GM12891 (cell line): ENCODE measurements around the gene SMCO3.

Source experiments
- PAX5 ChIP-seq: IDR thresholded peaks from 2 replicates; pipeline ENCODE4 v1.6.1; 2011; ENCODE audit warnings: low read length, moderate library complexity, mild to moderate bottlenecking; ENCODE audit not compliant: insufficient read depth, severe bottlenecking
- POLR2A ChIP-seq: IDR thresholded peaks from 2 replicates; pipeline ENCODE4 v1.6.1; 2011; ENCODE audit warnings: low read depth, low read length, control low read depth
- POLR2AphosphoS5 ChIP-seq: IDR thresholded peaks from 2 replicates; pipeline ENCODE4 v1.6.1; 2011; ENCODE audit warnings: low read depth, low read length, control low read depth
- POU2F2 ChIP-seq: IDR thresholded peaks from 2 replicates; pipeline ENCODE4 v1.6.1; 2011; ENCODE audit warnings: low read depth, mild to moderate bottlenecking, control low read depth, low read length, moderate library complexity
- SPI1 ChIP-seq: IDR thresholded peaks from 2 replicates; pipeline ENCODE4 v1.6.1; 2011; ENCODE audit warnings: low read depth, low read length, control low read depth
- TAF1 ChIP-seq: IDR thresholded peaks from 2 replicates; pipeline ENCODE4 v1.6.1; 2011; ENCODE audit warnings: low read depth, low read length, control low read depth

DNA sequence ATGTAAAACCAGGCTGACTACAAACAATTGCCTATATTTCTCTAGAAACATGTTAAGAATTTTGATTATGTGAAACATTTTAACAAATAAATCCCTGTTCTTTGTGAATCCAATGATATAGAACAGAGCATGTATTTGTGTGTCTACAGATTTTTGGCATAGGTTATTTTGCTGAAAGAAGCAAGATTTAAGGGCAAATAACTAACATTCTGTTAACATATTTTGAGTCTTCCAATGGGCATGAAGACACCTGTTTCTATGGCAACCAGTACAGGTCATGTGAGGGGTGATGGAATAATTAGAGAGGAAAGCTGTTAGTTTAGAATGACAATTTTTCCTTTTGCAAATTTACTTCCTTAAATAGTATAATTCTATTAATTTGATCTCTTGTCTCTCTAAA is 20.5 kb upstream of the SMCO3 start:
- TF ChIP-seq POLR2A (no peak), POLR2AphosphoS5 (no peak), TAF1 (no peak), PAX5 (no peak), POU2F2 (no peak), SPI1 (no peak)
